A549 (cell line): Measurements from ENCODE around the gene KRT6C. TPM values are rescaled to one million over a fixed set of nuclear protein-coding genes. Genes with fewer than 3 reads are reported as not detected.
A peak's percentile ranks its signal among the peaks of the same experiment; 100 is the strongest.

Experiments used
- ATAC-seq, 2 experiments: fragments of 200-7000 bp in 1 of 2; fragments of >200 bp in 1 of 2; cut with Nextera tagmentation in 1 of 2; cut with Tn5 transposase in 1 of 2; 3 replicates each; pipeline versions ENCODE4 v1.8.0 to v1.9.1; 2018 to 2020; ENCODE audit warnings: mild to moderate bottlenecking in 1 of 2, moderate library complexity in 1 of 2
- CTCF ChIA-PET: fragments of 300-600 bp; sonication (Branson Sonifier 250); formaldehyde crosslinking; extraction: SDS; loops from one replicate; lab custom pipeline; 2021; ENCODE audit warnings: antibody characterized with exemption, inconsistent platforms; lab: Yijun Ruan, JAX
- POLR2A ChIA-PET: fragments of 350-600 bp; formaldehyde crosslinking; extraction: SDS; loops from one replicate; lab custom pipeline; 2021; ENCODE audit warnings: antibody characterized with exemption, inconsistent platforms; lab: Yijun Ruan, JAX
- DNase-seq, 2 experiments: peaks; one replicate each; pipeline versions ENCODE4 v3.0.0 to v3.0.0-alpha.2; 2011 to 2016; ENCODE audit warnings: low read depth in 1 of 2, low spot score in 1 of 2
- FAIRE-seq: peaks from 2 replicates; lab custom pipeline; 2011; peaks lifted over from hg19 to GRCh38; lab: Jason Lieb, UNC
- H3K27ac ChIP-seq, 2 experiments: fragments of >200 bp; sonication (Bioruptor Twin); formaldehyde crosslinking; 3 replicates each; pipeline ENCODE4 v1.5.1; 2016 to 2017
- H3K4me1 ChIP-seq: fragments of >200 bp; sonication (Bioruptor Twin); formaldehyde crosslinking; 3 replicates; pipeline ENCODE4 v1.6.1; 2016
- H3K4me2 ChIP-seq: fragments of >200 bp; sonication (Bioruptor Twin); formaldehyde crosslinking; 3 replicates; pipeline ENCODE4 v1.6.1; 2016
- H3K4me3 ChIP-seq: fragments of >200 bp; sonication (Bioruptor Twin); formaldehyde crosslinking; 3 replicates; pipeline ENCODE4 v1.5.1; 2016
- H3K9me3 ChIP-seq: fragments of >200 bp; sonication (Bioruptor Twin); formaldehyde crosslinking; 3 replicates; pipeline ENCODE4 v1.6.1; 2016
- BHLHE40 ChIP-seq: IDR thresholded peaks from 2 replicates; pipeline ENCODE4 v1.6.1; 2012; ENCODE audit warnings: low read depth, low read length, inconsistent platforms
- CBX2 ChIP-seq: fragments of 200-600 bp; sonication (generic); IDR thresholded peaks from 2 replicates; pipeline ENCODE4 v1.6.1; 2016; ENCODE audit warnings: low read depth, mild to moderate bottlenecking, borderline replicate concordance
- EHF ChIP-seq: fragments of 250-450 bp; sonication (Bioruptor Pico); IDR thresholded peaks from 2 replicates; pipeline ENCODE4 v1.5.0; 2020; ENCODE audit warnings: mild to moderate bottlenecking
- FOSL2 ChIP-seq, 2 experiments: fragments of 450-650 bp in 1 of 2; fragments of >200 bp in 1 of 2; sonication (Bioruptor Twin) in 1 of 2; formaldehyde crosslinking; IDR thresholded peaks; 2 replicates each; pipeline versions ENCODE4 v1.5.0 to v1.6.1; 2016 to 2020; ENCODE audit warnings: mild to moderate bottlenecking in 1 of 2, moderate library complexity in 1 of 2
- GATA3 ChIP-seq: IDR thresholded peaks from 2 replicates; pipeline ENCODE4 v1.6.1; 2012; ENCODE audit warnings: borderline replicate concordance
- HDAC2 ChIP-seq: fragments of 200-600 bp; sonication (generic); IDR thresholded peaks from 2 replicates; pipeline ENCODE4 v1.6.1; 2016
- HMGXB4 ChIP-seq: fragments of 250-450 bp; sonication (Bioruptor Pico); IDR thresholded peaks from 2 replicates; pipeline ENCODE4 v1.5.0; 2021; ENCODE audit warnings: mild to moderate bottlenecking, moderate library complexity, borderline replicate concordance
- HOXB13 ChIP-seq: fragments of 250-450 bp; sonication (Bioruptor Pico); IDR thresholded peaks from 2 replicates; pipeline ENCODE4 v1.5.0; 2020; ENCODE audit warnings: low read depth, mild to moderate bottlenecking, moderate library complexity
- HOXB5 ChIP-seq: fragments of 250-450 bp; sonication (Bioruptor Pico); IDR thresholded peaks from 2 replicates; pipeline ENCODE4 v1.5.0; 2020; ENCODE audit warnings: mild to moderate bottlenecking, moderate library complexity
- JUN ChIP-seq, 2 experiments: fragments of >200 bp; sonication (Bioruptor Twin); formaldehyde crosslinking; IDR thresholded peaks; 2 replicates in 1 of 2; 3 replicates in 1 of 2; pipeline ENCODE4 v1.6.1; 2016 to 2017
- JUNB ChIP-seq: fragments of >200 bp; sonication (Bioruptor Twin); formaldehyde crosslinking; IDR thresholded peaks from 2 replicates; pipeline ENCODE4 v1.6.1; 2016
- KDM5A ChIP-seq: fragments of 200-600 bp; sonication (generic); IDR thresholded peaks from 2 replicates; pipeline ENCODE4 v1.6.1; 2016; ENCODE audit warnings: antibody characterized with exemption, mild to moderate bottlenecking
- MYC ChIP-seq: IDR thresholded peaks from 2 replicates; pipeline ENCODE4 v1.6.1; 2012; ENCODE audit warnings: mild to moderate bottlenecking, inconsistent platforms, low read length, improper control_type of control experiment, borderline replicate concordance
- PBX3 ChIP-seq: IDR thresholded peaks from 2 replicates; pipeline ENCODE4 v1.6.1; 2012
- PHF8 ChIP-seq: fragments of 200-600 bp; sonication (generic); IDR thresholded peaks from 2 replicates; pipeline ENCODE4 v1.6.1; 2016; ENCODE audit warnings: low read depth, mild to moderate bottlenecking, antibody characterized with exemption, moderate library complexity, borderline replicate concordance
- REST ChIP-seq: fragments of 200-600 bp; sonication (generic); IDR thresholded peaks from 2 replicates; pipeline ENCODE4 v1.6.1; 2016; ENCODE audit warnings: antibody characterized with exemption, mild to moderate bottlenecking, moderate library complexity
- TFCP2L1 ChIP-seq: fragments of 250-450 bp; sonication (Bioruptor Pico); IDR thresholded peaks from 2 replicates; pipeline ENCODE4 v1.5.0; 2021; ENCODE audit warnings: mild to moderate bottlenecking
- TP53 ChIP-seq: fragments of 250-450 bp; sonication (Bioruptor Pico); IDR thresholded peaks from 2 replicates; pipeline ENCODE4 v1.5.0; 2021; ENCODE audit warnings: mild to moderate bottlenecking, moderate library complexity
- ZC3H11A ChIP-seq: fragments of 450-650 bp; IDR thresholded peaks from 2 replicates; pipeline ENCODE4 v1.6.1; 2014; ENCODE audit warnings: antibody characterized with exemption, mild to moderate bottlenecking
- ZSCAN20 ChIP-seq: fragments of 250-450 bp; sonication (Bioruptor Pico); IDR thresholded peaks from 2 replicates; pipeline ENCODE4 v1.8.0; 2022; ENCODE audit warnings: mild to moderate bottlenecking, moderate library complexity
- WGBS: methylation state at CpG from one replicate; pipeline ENCODE4 v1.1.6; 2017; ENCODE audit errors: missing lambda C conversion rate; 5-methylcytosine and 5-hydroxymethylcytosine counted together
- polyA plus RNA-seq, 4 experiments: library from polyadenylated mRNA; depleted of rRNA in 3 of 4; stranded (reverse); fragments of >200 nt; fragmentation: RNase III in 1 of 4; extraction: RNeasy Plus Mini Kit Qiagen cat#74134 plus additional on column Dnase treatment in 1 of 4; gene quantifications; 2 replicates in 3 of 4; 3 replicates in 1 of 4; pipeline ENCODE4 v1.2.3, GENCODE V29; 2011 to 2017
- TF ChIP-seq, protein P1 (sequence below): IDR thresholded peaks from 2 replicates; pipeline ENCODE4 v1.6.1; 2012

The KRT6C gene
- polyA plus RNA-seq, 2 of the 4 experiments (the other 2 are of a cell fraction): not detected

DNA sequence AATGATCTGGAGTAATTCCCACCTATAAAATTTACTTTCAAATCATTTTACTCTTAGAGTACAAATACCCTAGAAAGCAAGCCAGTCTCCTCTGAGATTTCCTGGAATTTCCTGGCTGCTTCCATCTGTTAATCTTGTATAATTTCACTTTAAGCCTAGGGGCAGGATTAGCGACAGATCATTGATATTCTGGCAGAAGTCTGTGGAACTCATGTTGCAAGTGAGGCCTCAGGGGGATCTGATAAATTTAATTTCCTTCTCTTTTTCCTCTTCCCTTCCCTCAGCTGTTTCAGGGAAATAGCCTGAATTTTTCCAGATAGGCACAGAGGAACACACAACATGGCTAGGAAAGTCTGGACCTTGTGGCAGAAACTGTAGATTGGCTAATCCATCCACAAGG is 25.3 kb upstream of the KRT6C start:
- FAIRE-seq: no peak
- CTCF ChIA-PET: interaction anchor here (0.7 to 1.5 kb wide), 5 partner anchors 9 to 342 kb away, joined by 3 to 9 read pairs (median 4); no protein-coding TSS in a partner anchor
- no peak overlapping the region for H3K4me3 ChIP-seq
- H3K4me1 ChIP-seq: peaks cover 39% of the 10 kb centered on the region
- TF ChIP-seq HDAC2 (no peak), HOXB13 (CRISPR knock-in tag) (no peak), EHF (CRISPR knock-in tag) (no peak), ZC3H11A (no peak), MYC (no peak), BHLHE40 (no peak), TFCP2L1 (CRISPR knock-in tag) (no peak)
- H3K4me2 ChIP-seq: no peak overlapping the region
- no peak for ATAC-seq
- no peak overlapping the region for H3K27ac ChIP-seq
- DNase-seq: no peak
- 90% methylated on average over 1 of the region's 1 CpG for WGBS
- H3K9me3 ChIP-seq: no peaks in the 10 kb centered on the region
- POLR2A ChIA-PET: no interaction called here

- H3K27ac ChIP-seq: 0 out of 6 replicates have a peak overlapping the region, but pooled peaks of 1 of the 2 experiments have one; percentile 4
These were observed 24.4 kb upstream of the KRT6C start for GRCh38 chr12:52497975-52498374.

GRCh38 chr12:52496590-52497071 is 23.0 kb upstream of the KRT6C start:
- H3K9me3 ChIP-seq: no peaks in the 10 kb centered on the region
- peak; percentile 51 to 62 for DNase-seq
- FAIRE-seq: no peak
- H3K27ac ChIP-seq: peak overlapping the region; percentile 62 to 80
- no peak overlapping the region for H3K4me3 ChIP-seq
- WGBS: 37% methylated on average over 4 of the region's 4 CpGs
- ATAC-seq: peak; percentile 64 to 67
- H3K4me1 ChIP-seq: peaks cover 44% of the 10 kb centered on the region
- POLR2A ChIA-PET: no interaction called here
- TF ChIP-seq HOXB5 (CRISPR knock-in tag): no peak
- no peak for TF ChIP-seq JUN (IDR thresholded peaks at IDR 0.05)
- no peak for TF ChIP-seq GATA3
- TF ChIP-seq JUNB: 0 out of 2 replicates have a peak, but pooled peaks have one; percentile 20
- TF ChIP-seq HMGXB4 (CRISPR knock-in tag): no peak
- TF ChIP-seq, protein P1, sequence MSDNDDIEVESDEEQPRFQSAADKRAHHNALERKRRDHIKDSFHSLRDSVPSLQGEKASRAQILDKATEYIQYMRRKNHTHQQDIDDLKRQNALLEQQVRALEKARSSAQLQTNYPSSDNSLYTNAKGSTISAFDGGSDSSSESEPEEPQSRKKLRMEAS: peak; percentile 24; the same call in 1 of the 2 replicates
- no peak for TF ChIP-seq REST
- no peak for TF ChIP-seq FOSL2 (IDR thresholded peaks at IDR 0.05)
- peak; percentile 43; the same call in 1 of the 2 replicates for TF ChIP-seq FOSL2 (CRISPR knock-in tag; IDR thresholded peaks at IDR 0.05)
- TF ChIP-seq PHF8: no peak
- TF ChIP-seq KDM5A: no peak
- H3K4me2 ChIP-seq: peak overlapping the region; percentile 44
- CTCF ChIA-PET: interaction anchor here (0.9 to 2.9 kb wide), 7 partner anchors 10 to 124 kb away, joined by 3 to 13 read pairs (median 3); no protein-coding TSS in a partner anchor

More at GRCh38 chr12:52497975-52498374, 24.4 kb upstream of the KRT6C start:
- H3K4me3 ChIP-seq: no peak overlapping the region
- H3K9me3 ChIP-seq: no peaks in the 10 kb centered on the region
- DNase-seq (no peak), FAIRE-seq (no peak), ATAC-seq (no peak)
- no peak for TF ChIP-seq FOSL2 (IDR thresholded peaks at IDR 0.05)
- TF ChIP-seq FOSL2 (CRISPR knock-in tag; IDR thresholded peaks at IDR 0.05): no peak
- TF ChIP-seq ZSCAN20 (CRISPR knock-in tag): no peak
- TF ChIP-seq TP53: no peak
- no peak for TF ChIP-seq PBX3
- no peak for TF ChIP-seq JUN (IDR thresholded peaks at IDR 0.05)
- TF ChIP-seq TFCP2L1 (CRISPR knock-in tag): no peak
- TF ChIP-seq GATA3: no peak
- TF ChIP-seq CBX2: no peak
- no peak overlapping the region for H3K4me2 ChIP-seq
- ChIA-PET CTCF (no interaction called here), POLR2A (no interaction called here)
- peaks cover 45% of the 10 kb centered on the region for H3K4me1 ChIP-seq
- 83% methylated on average over 7 of the region's 7 CpGs for WGBS
